Smooth muscle cell (in vitro differentiated cells): Measurements from ENCODE around the gene VCAN. TPM values are rescaled to one million over a fixed set of nuclear protein-coding genes. Genes with fewer than 3 reads are reported as not detected.
"Not testable (repeated sequence)": the region's sequence is repeated elsewhere in the genome, so short reads cannot be mapped to it uniquely, and the experiment has no call there.

Experiments
- DNase-seq: peaks from one replicate; lab custom pipeline; 2025; ENCODE audit not compliant: unreplicated experiment; lab: John Stamatoyannopoulos, UW
- H2AFZ ChIP-seq: fragments of 200-600 bp; sonication (generic); 2 replicates; pipeline ENCODE4 v1.6.0; 2016; ENCODE audit warnings: antibody characterized with exemption, low read depth, mild to moderate bottlenecking
- H3F3A ChIP-seq: fragments of 200-600 bp; sonication (generic); 2 replicates; pipeline ENCODE4 v1.6.0; 2017; ENCODE audit warnings: antibody characterized with exemption, low read depth
- H3K27ac ChIP-seq: fragments of 200-600 bp; sonication (generic); 2 replicates; pipeline ENCODE4 v1.5.1; 2016; ENCODE audit warnings: low read depth, mild to moderate bottlenecking
- H3K27me3 ChIP-seq: fragments of 200-600 bp; sonication (generic); 2 replicates; pipeline ENCODE4 v1.6.1; 2016; ENCODE audit warnings: low read depth, mild to moderate bottlenecking
- H3K36me3 ChIP-seq: fragments of 200-600 bp; sonication (generic); 2 replicates; pipeline ENCODE4 v1.5.1; 2016; ENCODE audit warnings: low read depth
- H3K4me1 ChIP-seq: fragments of 200-600 bp; sonication (generic); 2 replicates; pipeline ENCODE4 v1.5.1; 2016; ENCODE audit warnings: low read depth
- H3K4me2 ChIP-seq: fragments of 200-600 bp; sonication (generic); 2 replicates; pipeline ENCODE4 v1.6.0; 2016; ENCODE audit warnings: mild to moderate bottlenecking
- H3K4me3 ChIP-seq: fragments of 200-600 bp; sonication (generic); 2 replicates; pipeline ENCODE4 v1.5.1; 2016; ENCODE audit warnings: mild to moderate bottlenecking
- H3K79me2 ChIP-seq: fragments of 200-600 bp; sonication (generic); 2 replicates; pipeline ENCODE4 v1.6.0; 2016; ENCODE audit warnings: low read depth, mild to moderate bottlenecking
- H3K9ac ChIP-seq: fragments of 200-600 bp; sonication (generic); 2 replicates; pipeline ENCODE4 v1.6.0; 2016; ENCODE audit warnings: low read depth
- H3K9me3 ChIP-seq: fragments of 200-600 bp; sonication (generic); replicated peaks from 2 replicates; pipeline ENCODE4 v1.5.1; 2016; ENCODE audit warnings: low read depth
- H4K20me1 ChIP-seq: fragments of 200-600 bp; sonication (generic); 2 replicates; pipeline ENCODE4 v1.6.0; 2016; ENCODE audit warnings: low read depth
- CTCF ChIP-seq: fragments of 200-600 bp; sonication (generic); IDR thresholded peaks from 2 replicates; pipeline ENCODE4 v1.5.1; 2017; ENCODE audit warnings: borderline replicate concordance, mild to moderate bottlenecking, antibody characterized with exemption; ENCODE audit not compliant: insufficient read depth, poor library complexity, severe bottlenecking
- WGBS: methylation state at CpG from one replicate; pipeline ENCODE4 v1.1.7; 2016; ENCODE audit warnings: low lambda C conversion rate; 5-methylcytosine and 5-hydroxymethylcytosine counted together
- polyA plus RNA-seq: library from polyadenylated mRNA; unstranded; fragments of >200 nt; fragmentation: Nextera tagmentation; extraction: Ambion mirVana; gene quantifications from 2 replicates; pipeline ENCODE4 v1.2.1, GENCODE V29; 2016
- total RNA-seq: library from RNA; depleted of rRNA; stranded (reverse); fragments of >200 nt; gene quantifications from 2 replicates; pipeline ENCODE4 v1.2.3, GENCODE V29; 2014

The VCAN gene
- total and polyA plus RNA-seq, 2 experiments from 2014 or later = 702 to 2,724 TPM

- no peaks in the 10 kb centered on the region for H4K20me1 ChIP-seq
- H3K27me3 ChIP-seq = no peaks in the 10 kb centered on the region
- H3K4me1 ChIP-seq = peaks cover 13% of the 10 kb centered on the region
- H2AFZ ChIP-seq = no peak overlapping the region
- TF ChIP-seq CTCF = no peak
- H3F3A ChIP-seq = peaks cover 5% of the 10 kb centered on the region
- H3K9me3 ChIP-seq = no peaks in the 10 kb centered on the region
- no peak overlapping the region for H3K4me3 ChIP-seq
- 43% methylated on average over 2 of the region's 2 CpGs for WGBS
- no peak overlapping the region for H3K4me2 ChIP-seq
- no peaks in the 10 kb centered on the region for H3K79me2 ChIP-seq
- no peak overlapping the region for H3K27ac ChIP-seq
- H3K9ac ChIP-seq = no peak overlapping the region
- no peak for DNase-seq
- no peaks in the 10 kb centered on the region for H3K36me3 ChIP-seq
Observed at GRCh38 chr5:83433891-83434290, 37.7 kb upstream of the VCAN start.

GRCh38 chr5:83434946-83435345 is 36.6 kb upstream of the VCAN start:
- no peaks in the 10 kb centered on the region for H3K9me3 ChIP-seq
- peaks cover 5% of the 10 kb centered on the region for H3F3A ChIP-seq
- no peak overlapping the region for H3K9ac ChIP-seq
- no peaks in the 10 kb centered on the region for H4K20me1 ChIP-seq
- no peaks in the 10 kb centered on the region for H3K79me2 ChIP-seq
- H3K36me3 ChIP-seq = no peaks in the 10 kb centered on the region
- no peak overlapping the region for H3K27ac ChIP-seq
- 88% methylated on average over 4 of the region's 4 CpGs for WGBS
- no peak overlapping the region for H3K4me3 ChIP-seq
- no peak overlapping the region for H3K4me2 ChIP-seq
- no peak overlapping the region for H2AFZ ChIP-seq
- H3K4me1 ChIP-seq = peaks cover 13% of the 10 kb centered on the region
- DNase-seq = no peak
- TF ChIP-seq CTCF = no peak
- no peaks in the 10 kb centered on the region for H3K27me3 ChIP-seq

GRCh38 chr5:83436276-83436675 is 35.3 kb upstream of the VCAN start:
- Histone ChIP-seq H3K4me2 (no peak overlapping the region), H3K79me2 (no peaks in the 10 kb centered on the region), H4K20me1 (no peaks in the 10 kb centered on the region), H2AFZ (peak overlapping the region; percentile 24), H3K9ac (no peak overlapping the region), H3K36me3 (no peaks in the 10 kb centered on the region), H3K27ac (no peak overlapping the region), H3K9me3 (no peaks in the 10 kb centered on the region), H3K4me3 (no peak overlapping the region), H3F3A (peaks cover 5% of the 10 kb centered on the region), H3K27me3 (no peaks in the 10 kb centered on the region), H3K4me1 (peaks cover 3% of the 10 kb centered on the region)
- TF ChIP-seq CTCF = no peak
- DNase-seq = no peak
- 98% methylated on average over 6 of the region's 6 CpGs for WGBS

GRCh38 chr5:83437697-83438096 is 33.8 kb upstream of the VCAN start:
- WGBS = 99% methylated on average over 17 of the region's 17 CpGs
- H3K36me3 ChIP-seq, H3K4me3 ChIP-seq, H3K27ac ChIP-seq, H2AFZ ChIP-seq, H3F3A ChIP-seq, H3K27me3 ChIP-seq, H3K79me2 ChIP-seq, H3K4me1 ChIP-seq, H3K9ac ChIP-seq, DNase-seq, H3K9me3 ChIP-seq, H4K20me1 ChIP-seq, H3K4me2 ChIP-seq: not testable (repeated sequence)
